H1 (cell line): ENCODE measurements around the gene DRD5. TPM values are rescaled to one million over a fixed set of nuclear protein-coding genes. Genes with fewer than 3 reads are reported as not detected.

ENCODE experiments used
- SP4 ChIP-seq: IDR thresholded peaks from 2 replicates; pipeline ENCODE4 v1.6.1; 2012; ENCODE audit warnings: low read length, inconsistent platforms
- SRF ChIP-seq: IDR thresholded peaks from 2 replicates; pipeline ENCODE4 v1.6.1; 2011; ENCODE audit warnings: mild to moderate bottlenecking, low read depth, low read length, moderate library complexity
- polyA plus RNA-seq, 7 experiments: library from polyadenylated mRNA; depleted of rRNA in 3 of 7; stranded (reverse) in 5 of 7; unstranded in 2 of 7; fragments of >200 nt in 5 of 7; fragments of 200-250 nt in 2 of 7; gene quantifications; 1 replicate in 5 of 7; 2 replicates in 1 of 7; 4 replicates in 1 of 7; pipeline versions ENCODE4 v1.2.1 to v1.2.3, GENCODE V29; 2011 to 2013; ENCODE audit warnings: missing spikeins in 2 of 7, mixed read lengths in 2 of 7
- total RNA-seq: library from RNA; stranded (reverse); fragmentation: NEBNext Ultra II Directional; extraction: Animal tissue kit (Norgen Biotek cat#: 25700); gene quantifications from 2 replicates; pipeline ENCODE4 v1.2.1, GENCODE V29; 2021

The DRD5 gene
- total and polyA plus RNA-seq, 2 of the 8 experiments (the other 6 are each of a cell fraction or from before 2014, with no cell fraction given): 0.11 to 0.21 TPM

GRCh38 chr4:9820343-9820742 is 38.9 kb downstream of the DRD5 start (continued):
- TF ChIP-seq SRF: no peak
- no peak for TF ChIP-seq SP4
- TF ChIP-seq, all 59 proteins: peak for 0
